ENCODE data around the gene INKA2. TPM values are rescaled to one million over a fixed set of nuclear protein-coding genes. Genes with fewer than 3 reads are reported as not detected.

Gene INKA2
- polyA plus RNA-seq, 12 donors, result 11.3 to 79.0 (median 43.3) TPM; not detected in 1

GRCh38 chr1:111734426-111734825 is 4.8 kb downstream of the INKA2 start:
- no peak for DNase-seq

- no peak for DNase-seq
Measured at GRCh38 chr1:111733992-111734341, 5.2 kb downstream of the INKA2 start.

GRCh38 chr1:111733183-111733991 is 5.8 kb downstream of the INKA2 start:
- DNase-seq, result peak; percentile 52

GRCh38 chr1:111732718-111733117 is 6.5 kb downstream of the INKA2 start:
- no peak for DNase-seq

- DNase-seq, result no peak
Measured at GRCh38 chr1:111731956-111732355, 7.2 kb downstream of the INKA2 start.

GRCh38 chr1:111730706-111731105 is 8.5 kb downstream of the INKA2 start:
- DNase-seq, result no peak

- no peak for DNase-seq
Measured at GRCh38 chr1:111729946-111730681, 9.1 kb downstream of the INKA2 start.

GRCh38 chr1:111729271-111729921 is 9.8 kb downstream of the INKA2 start:
- peak; percentile 43 for DNase-seq

- no peak for DNase-seq
Measured at GRCh38 chr1:111727056-111727455, 12.1 kb downstream of the INKA2 start.

GRCh38 chr1:111725192-111725591 is 14.0 kb downstream of the INKA2 start:
- no peak for DNase-seq

- no peak for DNase-seq
Measured at GRCh38 chr1:111723871-111724270, 15.3 kb downstream of the INKA2 start.

GRCh38 chr1:111723091-111723806 is 15.9 kb downstream of the INKA2 start:
- DNase-seq, result no peak

- DNase-seq, result no peak
Measured at GRCh38 chr1:111720977-111721786, 18.0 kb downstream of the INKA2 start.

- DNase-seq, result no peak
Measured at GRCh38 chr1:111720274-111720976, 18.8 kb downstream of the INKA2 start.

- peak; percentile 48 for DNase-seq
Measured at GRCh38 chr1:111719674-111720132, 19.5 kb downstream of the INKA2 start.

GRCh38 chr1:111719135-111719534 is 20.1 kb downstream of the INKA2 start:
- DNase-seq, result no peak

GRCh38 chr1:111717450-111717849 is 21.7 kb downstream of the INKA2 start:
- no peak for DNase-seq

- DNase-seq, result no peak
Measured at GRCh38 chr1:111716333-111716732, 22.9 kb downstream of the INKA2 start.

GRCh38 chr1:111709986-111710385 is 29.2 kb downstream of the INKA2 start:
- no peak for DNase-seq

- DNase-seq, result no peak
Measured at GRCh38 chr1:111707906-111708305, 31.3 kb downstream of the INKA2 start.

Data from muscle of arm (tissue), 12 donors.